Stimulated activated CD8-positive, alpha-beta memory T cell treated with anti-CD3 and anti-CD28 coated beads, Interleukin-4, amount 100 ng/mL, for 24 hours (primary cell): ENCODE data around the gene BRF1.

Source experiments
- DNase-seq: peaks from one replicate; pipeline ENCODE4 v3.0.0-alpha.2; 2020; ENCODE audit warnings: low read depth

BRF1 gene

DNA sequence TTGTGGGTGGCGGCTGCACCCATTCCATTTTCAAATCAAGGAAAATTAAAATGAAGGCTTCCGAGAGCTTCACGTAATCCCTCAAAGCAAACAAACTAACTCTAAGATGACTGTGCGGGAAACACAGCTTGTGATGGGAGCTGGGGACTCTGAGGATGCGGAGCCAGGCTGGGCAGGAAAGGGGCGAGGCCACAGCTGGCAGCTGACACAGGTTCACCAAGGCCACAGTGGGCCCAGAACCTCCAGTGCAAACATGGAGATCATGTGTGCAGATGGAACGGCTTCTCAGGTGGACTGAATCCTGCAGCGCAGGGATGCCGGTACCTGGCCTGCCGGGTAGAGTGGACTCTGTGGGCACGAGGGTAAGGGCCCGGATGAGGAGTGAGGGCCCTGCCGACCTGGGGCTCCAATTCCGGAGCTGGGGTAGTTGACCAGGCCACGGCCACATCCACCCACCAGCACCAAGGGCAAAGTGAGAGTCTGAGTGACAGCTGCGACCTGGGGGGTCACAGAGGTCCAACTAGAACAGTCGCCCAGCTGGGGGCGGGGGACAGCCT lies 71.6 kb downstream of the BRF1 start:
- no peak for DNase-seq

DNA sequence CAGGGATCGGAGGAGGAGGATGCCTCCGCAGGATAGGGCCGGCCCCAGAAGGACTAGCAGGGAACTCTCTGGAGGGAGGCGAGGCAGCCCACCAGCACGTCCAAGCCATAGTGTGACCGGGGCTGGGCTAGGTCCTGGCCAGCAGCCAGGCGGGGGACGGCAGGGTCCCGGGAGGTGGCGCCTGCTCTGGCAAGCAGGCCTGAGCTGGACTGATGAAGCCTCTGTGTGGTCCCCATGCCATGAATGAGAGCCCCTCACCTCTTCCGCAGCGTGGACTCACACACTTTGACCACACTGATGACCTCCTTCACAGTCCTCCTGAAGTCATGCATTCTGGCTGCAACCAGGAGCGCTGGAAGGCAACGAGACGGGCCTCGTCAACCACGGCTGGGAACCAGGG lies 72.2 kb downstream of the BRF1 start:
- no peak for DNase-seq

DNA sequence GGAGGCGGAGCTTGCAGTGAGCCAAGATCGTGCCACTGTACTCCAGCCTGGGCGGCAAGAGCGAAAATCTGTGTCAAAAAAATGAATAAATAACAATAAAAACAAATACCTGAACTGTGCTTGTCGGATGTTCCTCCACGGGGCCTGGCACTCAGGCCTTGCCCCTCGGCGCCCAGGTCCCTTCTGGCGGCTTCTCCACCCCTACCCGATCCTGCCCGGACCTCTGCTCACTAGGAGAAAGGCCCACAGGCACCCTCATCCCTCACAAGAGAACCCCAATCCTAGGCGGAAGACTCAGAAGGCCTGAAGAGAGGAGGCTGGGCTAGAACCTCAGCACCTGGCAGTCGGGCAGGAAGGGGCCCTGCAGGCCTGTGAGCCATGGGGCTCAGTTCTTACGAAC lies 73.5 kb downstream of the BRF1 start:
- DNase-seq = no peak

DNA sequence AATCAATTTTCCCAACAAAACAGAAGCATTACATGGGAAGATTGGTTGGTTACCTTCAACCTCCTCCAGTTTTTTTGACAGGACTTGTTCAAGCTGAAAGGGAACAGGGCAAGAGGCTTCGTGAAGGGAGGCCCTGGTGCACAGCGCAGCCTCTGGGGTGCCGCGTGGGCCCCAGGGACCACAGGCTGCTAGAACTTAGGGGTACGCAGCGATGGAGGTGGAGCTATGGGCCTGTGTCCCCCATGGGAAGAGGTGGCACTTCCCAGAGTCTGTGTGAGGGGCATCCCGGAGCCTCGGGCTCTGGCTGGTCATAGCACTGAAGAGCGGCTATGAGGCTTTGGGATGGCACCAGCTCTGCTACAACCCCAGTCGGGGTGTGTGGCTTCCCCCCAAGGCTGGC lies 74.6 kb downstream of the BRF1 start:
- no peak for DNase-seq

DNA sequence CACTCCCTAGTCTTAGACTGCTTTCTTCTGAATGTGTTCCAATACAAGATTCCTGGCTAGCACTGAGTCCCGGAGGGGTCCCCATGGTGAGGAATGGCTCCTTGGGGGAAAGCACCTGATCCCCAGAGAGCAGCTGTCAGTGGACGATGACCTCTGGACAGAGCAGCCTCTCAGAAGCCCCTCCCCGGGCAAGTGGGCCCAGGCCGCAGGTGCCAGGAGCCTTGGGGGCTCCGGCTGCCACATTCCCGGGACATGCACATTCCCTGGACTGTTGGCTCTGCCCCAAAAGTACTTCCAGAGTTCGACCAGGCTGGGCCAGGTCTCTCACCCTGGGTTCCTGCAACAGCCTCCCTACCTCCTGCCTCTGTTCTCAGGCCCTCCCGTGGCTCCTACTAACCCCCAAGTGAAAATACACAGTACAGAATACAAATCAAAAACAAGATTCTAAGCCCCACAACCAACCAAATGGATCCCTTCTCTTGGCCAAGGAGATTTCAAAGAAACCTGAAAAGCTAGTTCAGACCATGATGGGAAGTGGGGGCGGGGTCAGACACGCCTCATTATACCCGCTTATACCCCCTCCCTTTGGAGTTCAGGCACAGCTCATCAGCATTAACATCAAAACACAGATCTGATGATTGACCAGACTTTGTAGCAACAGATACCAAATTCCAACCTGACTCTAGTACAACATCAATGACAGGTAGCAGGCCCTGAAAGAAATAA lies 75.8 kb downstream of the BRF1 start:
- no peak for DNase-seq

DNA sequence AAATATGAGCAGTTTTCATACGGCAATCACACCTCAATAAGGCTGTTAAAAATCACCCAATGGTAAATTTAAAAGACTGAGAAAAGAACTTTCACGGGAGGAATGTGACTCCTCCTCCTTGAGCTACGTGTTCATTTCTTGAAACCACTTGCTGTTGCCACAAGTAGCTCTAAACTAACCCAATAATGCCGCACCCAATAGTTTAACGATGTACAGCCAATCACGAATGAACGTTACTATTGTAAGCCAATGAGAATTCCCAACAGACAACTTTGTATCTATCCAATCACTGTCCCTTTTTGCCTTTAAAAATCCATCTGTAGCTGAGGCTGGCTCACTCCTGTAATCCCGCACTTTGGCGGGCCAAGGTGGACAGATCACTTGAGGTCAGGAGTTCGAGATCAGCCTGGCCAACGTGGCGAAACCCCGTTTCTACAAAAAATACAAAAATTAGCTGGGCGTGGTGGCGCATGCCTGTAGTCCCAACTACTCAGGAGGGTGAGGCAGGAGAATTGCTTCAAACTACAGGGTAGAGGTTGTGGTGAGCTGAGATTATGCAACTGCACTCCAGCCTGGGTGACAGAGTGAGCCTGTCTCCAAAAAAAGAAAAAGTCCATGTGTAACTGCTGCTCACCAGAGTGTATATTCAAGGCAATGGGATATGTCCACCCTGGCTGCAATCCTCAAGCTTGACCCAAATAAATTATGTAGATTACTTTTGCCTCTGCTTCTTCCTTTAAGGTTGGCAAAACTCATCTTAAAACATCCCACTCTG lies 76.8 kb downstream of the BRF1 start:
- DNase-seq = no peak

DNA sequence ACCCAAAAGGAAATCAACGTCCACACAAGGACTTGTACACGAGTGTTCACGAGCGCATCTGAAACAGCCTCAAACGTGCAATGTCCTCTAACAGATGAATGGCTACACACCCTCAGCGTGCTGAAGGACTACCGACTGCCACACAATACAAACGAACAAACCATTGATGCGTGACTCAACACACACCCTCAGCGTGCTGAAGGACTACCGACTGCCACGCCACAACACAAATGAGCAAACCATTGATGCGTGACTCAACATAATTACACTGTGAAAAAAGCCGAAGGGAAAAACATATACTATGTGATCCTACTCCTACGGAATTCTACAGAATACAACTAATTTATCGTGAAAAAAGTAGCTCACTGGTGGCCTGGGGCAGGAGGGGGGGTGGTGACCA lies 77.5 kb downstream of the BRF1 start:
- DNase-seq = no peak

DNA sequence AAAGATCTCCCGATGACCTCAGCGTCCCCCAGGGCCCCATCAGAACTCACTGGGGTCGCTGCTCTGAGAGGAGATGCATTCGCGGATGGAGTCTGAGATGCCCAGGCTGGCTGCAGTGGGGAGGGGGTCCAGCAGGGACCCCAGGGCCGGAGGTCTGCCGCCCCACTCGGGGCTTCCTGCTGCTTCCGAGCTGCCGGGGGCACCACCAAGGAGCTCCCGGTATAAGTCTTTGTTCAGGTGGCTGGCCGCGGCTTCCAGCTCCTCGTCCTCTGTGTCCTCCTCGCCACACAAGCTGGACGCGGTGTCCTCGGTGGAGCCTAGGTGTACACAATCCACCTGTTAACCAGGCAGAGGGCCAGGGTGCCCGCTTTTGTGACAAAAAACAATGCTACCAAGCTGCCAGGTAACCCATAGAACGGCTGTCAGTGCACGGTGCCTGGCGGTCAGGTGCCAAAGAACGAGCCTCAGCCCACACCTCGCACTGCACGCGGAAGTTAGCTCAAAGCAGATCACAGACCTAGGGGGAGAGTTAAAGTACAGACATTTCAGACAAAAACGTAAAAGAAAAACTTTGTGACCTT lies 79.1 kb downstream of the BRF1 start:
- DNase-seq = no peak

DNA sequence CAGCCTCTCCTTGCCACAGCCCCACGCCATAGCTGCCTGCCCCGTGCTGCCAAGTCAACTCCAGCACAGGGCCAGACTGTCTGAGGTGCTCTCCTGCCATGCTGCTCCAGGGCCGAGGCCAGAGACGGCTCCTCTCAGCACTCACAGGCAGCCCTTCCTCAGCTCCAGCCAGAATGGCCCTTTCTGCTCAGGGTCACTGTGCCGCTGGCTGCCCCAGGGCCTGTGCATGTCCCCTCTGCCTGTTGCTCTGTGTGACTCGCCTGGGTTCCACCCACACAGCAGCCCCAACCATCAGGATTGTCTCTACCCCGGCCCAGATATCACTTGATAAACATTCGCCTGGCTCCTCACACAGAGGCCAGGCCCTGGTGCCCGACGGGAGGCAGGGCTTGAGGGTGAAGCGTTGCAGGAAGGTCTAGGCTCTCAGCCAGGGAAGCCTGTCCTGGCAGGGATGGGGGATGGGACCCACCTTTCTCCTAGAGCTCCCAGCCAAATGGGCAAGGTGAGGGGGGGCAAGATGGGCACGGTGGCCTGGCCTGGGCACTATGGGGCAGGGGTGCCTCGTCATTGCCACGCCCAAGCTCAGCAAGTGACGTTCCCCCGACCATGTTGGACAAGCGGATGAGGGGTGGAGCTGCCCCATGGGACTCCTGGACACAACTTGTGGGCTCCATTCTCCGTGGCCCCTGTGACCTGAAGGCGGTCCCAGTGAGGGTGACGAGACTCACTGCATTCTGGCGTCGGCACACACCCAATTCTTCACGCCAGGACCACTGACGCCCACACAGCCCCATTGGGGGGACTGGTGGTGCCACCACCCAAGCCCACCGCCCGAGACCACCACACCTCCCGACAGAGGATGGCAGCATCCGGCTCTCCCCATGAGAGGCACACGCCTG lies 79.9 kb downstream of the BRF1 start:
- DNase-seq = no peak

DNA sequence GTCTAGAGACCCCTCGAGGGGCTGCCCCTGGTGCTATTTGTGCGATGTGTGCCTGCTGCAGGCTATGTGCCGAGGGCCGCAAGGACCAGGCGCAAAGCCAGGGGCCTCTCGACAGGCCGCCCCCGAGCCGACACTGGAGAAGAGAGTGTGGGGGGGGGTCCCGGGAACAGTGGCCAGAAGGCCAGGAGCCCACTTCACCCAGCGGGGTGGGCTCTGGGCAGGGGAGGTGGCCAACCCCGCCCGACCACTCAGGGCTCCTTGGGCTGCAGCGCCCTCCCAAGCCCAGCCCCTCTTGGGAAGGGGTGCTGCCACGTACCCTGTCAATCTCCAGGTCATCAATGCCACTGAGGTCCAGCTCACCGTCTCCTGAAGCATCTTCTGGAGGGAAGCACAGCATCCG lies 81.0 kb downstream of the BRF1 start:
- no peak for DNase-seq

DNA sequence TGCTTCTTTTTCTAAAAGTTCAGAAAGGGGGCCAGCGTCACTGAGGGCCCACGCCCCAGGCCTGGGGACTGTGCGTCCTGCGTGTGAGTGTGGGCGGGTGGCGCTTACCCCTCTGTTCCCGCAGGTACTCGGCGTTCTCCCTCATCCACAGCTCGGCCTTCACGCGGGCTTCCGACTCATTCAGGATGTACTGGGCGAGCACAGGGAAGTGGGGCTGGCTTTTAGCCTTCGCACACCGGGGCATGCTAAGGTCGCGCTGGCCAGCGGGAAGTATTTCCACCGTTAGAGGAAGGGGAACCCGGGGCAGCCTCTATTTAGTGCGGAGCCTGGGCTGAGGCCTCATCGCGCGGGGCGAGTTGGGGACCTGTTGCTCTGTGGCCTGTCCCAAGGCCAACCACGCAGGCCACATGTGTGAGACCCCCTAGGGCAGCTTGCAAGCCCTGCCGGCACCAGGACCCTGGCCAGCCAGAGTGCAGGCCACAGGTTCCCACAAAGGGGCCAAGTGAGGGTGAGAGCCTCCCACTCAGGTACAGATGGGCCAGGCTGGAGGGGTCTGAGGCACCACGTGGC lies 81.7 kb downstream of the BRF1 start:
- no peak for DNase-seq

DNA sequence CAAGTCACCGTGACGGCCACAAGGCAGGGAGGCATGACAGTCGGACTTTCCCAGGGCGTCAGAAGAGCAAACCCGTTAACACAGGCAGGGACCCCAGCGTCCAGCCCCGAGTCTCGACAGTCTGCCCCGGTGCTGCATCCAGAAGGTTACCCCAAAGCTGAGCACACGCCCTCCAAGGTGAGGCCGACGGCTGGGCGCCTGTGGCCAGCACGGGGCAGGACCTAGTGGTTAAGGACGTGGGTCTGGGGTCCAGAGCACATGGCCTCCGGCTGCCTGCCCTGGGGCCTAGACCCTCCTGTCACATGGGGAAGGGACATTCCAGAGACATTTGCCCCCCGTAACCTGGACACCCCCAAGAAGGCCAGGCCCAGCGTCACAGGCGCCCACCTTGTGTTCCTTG lies 82.2 kb downstream of the BRF1 start:
- DNase-seq = no peak

DNA sequence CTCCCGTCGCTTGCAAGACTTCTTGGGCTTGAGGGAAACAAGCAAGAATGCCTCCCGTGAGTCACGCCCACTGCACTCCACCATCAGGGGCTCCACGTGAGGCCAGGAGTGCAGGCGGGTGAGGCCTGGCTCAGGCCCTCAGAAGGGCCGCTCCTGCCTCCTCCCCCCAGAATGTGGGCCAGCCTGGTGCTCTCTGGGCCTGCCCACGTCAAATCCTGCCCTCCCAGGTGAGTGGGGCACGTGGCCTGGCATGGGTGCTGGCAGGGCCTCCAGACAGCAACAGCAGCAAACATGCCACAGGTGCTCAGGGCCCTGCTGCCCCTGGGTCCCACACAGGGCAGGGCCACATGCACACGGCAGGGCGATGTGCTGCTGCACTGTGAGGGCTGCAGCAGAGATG lies 83.0 kb downstream of the BRF1 start:
- no peak for DNase-seq

DNA sequence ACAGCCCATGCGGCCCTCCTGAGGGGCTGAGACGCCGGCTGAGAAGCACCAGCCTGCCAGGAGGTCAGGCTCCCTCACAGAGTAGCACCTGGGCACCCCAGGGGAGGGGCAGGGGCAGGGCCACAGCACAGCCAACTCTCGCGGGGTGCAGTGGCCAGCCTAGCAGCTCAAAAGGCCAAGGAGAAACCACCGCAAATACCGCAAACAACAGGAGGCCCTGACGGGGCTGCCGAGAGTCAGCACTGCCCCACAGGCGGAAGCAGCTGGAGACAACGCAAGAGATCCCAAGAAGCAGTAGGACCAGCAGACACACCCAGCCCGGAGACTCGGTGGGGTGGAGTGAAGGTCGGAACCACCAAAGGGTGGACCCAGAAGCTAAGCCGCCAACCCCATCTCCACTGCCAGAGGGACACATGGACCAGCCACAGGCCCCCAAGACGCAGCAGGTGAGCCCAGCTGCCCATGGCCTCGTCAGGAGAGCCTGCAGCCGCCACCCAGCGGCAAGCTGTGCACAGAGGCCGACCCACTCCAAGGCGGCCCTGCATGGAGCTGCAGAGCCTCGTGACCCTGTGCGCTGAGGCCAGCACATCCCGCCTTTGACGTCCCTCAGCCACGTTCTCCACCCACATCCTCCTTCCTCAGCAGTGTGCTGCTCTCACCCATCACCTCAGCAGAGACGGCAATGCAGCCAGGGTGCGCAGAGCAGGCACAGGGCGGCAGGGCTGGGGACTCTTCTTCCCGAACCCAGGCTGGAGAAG lies 84.1 kb downstream of the BRF1 start:
- no peak for DNase-seq

DNA sequence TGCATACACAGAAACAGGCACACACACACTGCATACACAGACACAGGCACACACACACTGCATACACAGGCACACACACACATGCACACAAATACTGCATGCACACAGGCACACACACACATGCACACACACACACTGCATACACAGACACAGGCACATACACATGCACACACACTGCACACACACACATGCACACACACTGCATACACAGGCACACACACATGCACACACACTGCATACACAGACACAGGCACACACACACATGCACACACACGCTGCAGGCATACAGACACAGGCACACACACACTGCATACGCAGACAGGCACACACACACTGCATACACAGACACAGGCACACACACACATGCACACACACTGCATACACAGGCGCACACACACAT lies 85.2 kb downstream of the BRF1 start:
- DNase-seq = no peak

DNA sequence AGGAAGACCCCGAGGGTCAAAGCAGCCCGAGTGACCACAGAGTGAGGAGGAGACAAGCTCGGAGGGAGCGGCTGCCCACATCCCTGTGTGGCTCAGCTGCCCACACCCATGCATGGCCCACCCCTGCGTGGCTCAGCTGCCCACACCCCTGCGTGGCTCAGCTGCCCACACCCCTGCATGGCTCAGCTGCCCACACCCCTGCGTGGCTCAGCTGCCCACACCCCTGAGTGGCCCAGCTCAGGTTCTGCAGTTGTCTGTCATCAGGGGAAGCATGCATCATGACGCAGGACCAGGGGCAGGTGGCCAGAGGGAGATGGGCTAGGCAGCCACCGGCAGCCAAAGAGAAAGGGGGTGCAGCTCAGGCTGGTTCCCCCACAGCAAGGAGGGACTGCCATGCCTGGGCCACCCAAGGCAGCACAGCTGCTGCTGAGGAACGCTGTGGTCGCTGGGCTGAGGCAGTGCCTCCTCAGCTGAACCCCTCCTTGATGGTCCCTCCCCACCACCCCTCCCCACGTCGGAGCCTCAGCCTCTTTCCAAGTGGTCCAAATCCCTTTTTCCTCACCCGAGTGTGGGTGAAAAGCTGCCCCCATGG lies 86.4 kb downstream of the BRF1 start:
- no peak for DNase-seq

DNA sequence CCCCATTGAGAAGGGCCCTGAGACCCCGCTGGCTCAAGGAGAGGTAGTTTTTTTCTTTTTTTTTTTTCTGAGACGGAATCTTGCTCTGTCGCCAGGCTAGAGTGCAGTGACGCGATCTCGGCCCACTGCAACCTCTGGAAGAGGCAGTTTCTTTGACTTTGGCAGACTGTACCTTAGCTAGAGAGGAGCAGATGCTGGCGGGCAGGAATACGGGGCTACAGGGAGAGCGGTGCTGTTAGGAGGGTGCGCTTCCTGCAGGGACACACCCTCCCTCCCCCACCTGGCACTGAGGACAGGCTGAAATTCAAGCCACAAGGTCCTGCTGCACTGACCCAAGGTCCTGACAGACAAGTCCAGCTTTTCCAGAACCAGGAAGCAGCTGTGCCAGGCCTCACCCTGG lies 87.4 kb downstream of the BRF1 start:
- DNase-seq = no peak

DNA sequence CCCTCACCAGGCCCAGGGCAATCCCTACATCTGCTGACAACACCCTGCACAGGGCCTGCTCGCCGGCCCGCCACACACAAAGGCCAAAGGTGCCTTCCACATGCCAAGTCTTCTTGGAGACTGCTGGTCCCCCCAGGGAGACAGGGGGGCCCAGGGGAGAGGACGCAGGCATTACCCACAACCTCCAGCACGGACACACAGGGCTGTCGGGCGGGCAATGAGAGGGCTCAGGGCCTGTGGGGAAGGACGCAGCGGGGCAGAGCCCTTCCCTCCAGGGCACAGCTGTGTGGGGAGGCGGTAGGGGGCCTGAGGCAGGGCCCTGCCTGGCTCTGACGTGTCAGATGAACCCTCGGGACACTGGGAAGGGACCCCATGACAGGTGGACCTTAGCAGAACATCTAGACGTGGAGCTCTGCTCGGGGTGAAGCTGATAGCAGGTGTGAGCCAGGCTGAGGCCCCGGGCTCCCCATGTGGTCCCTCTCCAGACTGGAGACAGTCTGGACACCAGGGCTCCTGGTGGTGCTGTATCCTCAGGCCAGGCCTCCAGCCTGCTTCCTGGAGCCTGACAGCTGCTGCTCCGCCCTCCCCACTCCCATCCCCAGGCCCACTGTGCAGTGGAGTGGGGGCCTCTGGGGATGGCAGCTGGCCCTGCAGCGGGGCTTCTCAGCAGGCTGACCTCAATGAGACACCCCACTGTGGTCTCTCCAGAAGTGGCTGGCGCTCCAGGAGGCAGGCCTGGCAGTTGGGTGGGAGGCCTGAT lies 88.1 kb downstream of the BRF1 start:
- DNase-seq = no peak

DNA sequence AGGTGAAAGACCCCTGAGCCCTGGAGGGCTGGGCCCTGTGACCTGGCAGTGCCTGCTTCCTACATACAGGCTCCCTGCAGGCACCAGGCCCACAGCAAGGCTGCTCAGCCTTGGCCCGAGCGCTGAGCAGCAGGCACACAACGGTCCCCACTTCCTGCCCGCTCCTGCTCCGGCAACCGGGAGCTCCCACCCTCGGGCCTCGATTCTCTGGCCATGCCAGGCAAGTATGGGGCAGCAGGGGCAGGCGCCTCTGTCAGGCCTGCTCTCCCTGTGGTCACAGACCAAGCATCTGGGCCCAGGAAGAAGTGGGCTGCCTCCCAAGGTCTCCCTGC lies 89.1 kb downstream of the BRF1 start:
- DNase-seq = no peak
